ENCODE results near the gene PKNOX2. TPM values are rescaled to one million over a fixed set of nuclear protein-coding genes. Genes with fewer than 3 reads are reported as not detected.

The PKNOX2 gene
- total RNA-seq, 1 donor from 2014 or later, result not detected

- no peaks in the 10 kb centered on the region for H3K9me3 Mint-ChIP-seq
- ATAC-seq (ENCODE audit: low read depth), result no peak
- DNase-seq, result no peak
- intact Hi-C loops (cut with micrococcal nuclease), result no loop called here
- no peak overlapping the region for H3K4me3 Mint-ChIP-seq
- H3K27me3 Mint-ChIP-seq, result peaks cover 7% of the 10 kb centered on the region
- no peaks in the 10 kb centered on the region for H3K36me3 Mint-ChIP-seq (ENCODE audit: low read depth)
- TF ChIP-seq CTCF (IDR thresholded peaks at IDR 0.05), result no peak
- ChIA-PET POLR2A (no interaction called here), CTCF (no interaction called here)
- no peak overlapping the region for H3K27ac Mint-ChIP-seq
- no peaks in the 10 kb centered on the region for H3K4me1 Mint-ChIP-seq
Observed at GRCh38 chr11:125224391-125225021, 60.0 kb downstream of the PKNOX2 start.

DNA sequence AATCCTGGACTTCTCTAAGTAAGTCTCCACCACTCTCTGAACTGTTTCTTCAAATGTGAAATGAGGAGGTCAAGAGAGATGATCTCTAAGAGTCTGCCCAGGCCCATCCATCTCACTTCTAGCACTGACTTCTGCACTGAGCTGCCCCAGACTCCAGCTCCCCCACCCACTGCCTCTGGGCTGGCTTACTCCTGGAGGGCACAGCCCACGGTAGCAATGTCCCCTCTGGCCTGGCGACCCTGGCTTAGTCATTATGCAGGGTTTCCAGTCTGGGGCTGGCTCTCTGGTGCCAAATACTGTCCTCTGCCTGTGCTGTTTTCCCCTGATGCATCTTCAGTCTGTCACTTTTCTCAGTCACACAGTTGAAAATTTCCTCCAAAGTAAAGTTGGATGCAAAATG is 60.9 kb downstream of the PKNOX2 start:
- H3K4me3 Mint-ChIP-seq, result no peak overlapping the region

GRCh38 chr11:125226031-125226430 is 61.5 kb downstream of the PKNOX2 start:
- POLR2A ChIA-PET, result no interaction called here
- no peak for ATAC-seq (ENCODE audit: low read depth)
- DNase-seq, result no peak
- no peaks in the 10 kb centered on the region for H3K9me3 Mint-ChIP-seq
- CTCF ChIA-PET, result no interaction called here
- H3K4me3 Mint-ChIP-seq, result no peak overlapping the region
- intact Hi-C loops (cut with micrococcal nuclease), result no loop called here
- TF ChIP-seq CTCF (IDR thresholded peaks at IDR 0.05), result no peak
- no peak overlapping the region for H3K27ac Mint-ChIP-seq
- H3K4me1 Mint-ChIP-seq, result no peaks in the 10 kb centered on the region
- peaks cover 7% of the 10 kb centered on the region for H3K27me3 Mint-ChIP-seq
- no peaks in the 10 kb centered on the region for H3K36me3 Mint-ChIP-seq (ENCODE audit: low read depth)

More for the DNA sequence above, 60.9 kb downstream of the PKNOX2 start:
- Mint-ChIP-seq H3K27ac (no peak overlapping the region), H3K27me3 (peaks cover 7% of the 10 kb centered on the region), H3K36me3 (ENCODE audit: low read depth) (no peaks in the 10 kb centered on the region), H3K4me1 (no peaks in the 10 kb centered on the region), H3K9me3 (no peaks in the 10 kb centered on the region)
- DNase-seq (no peak), ATAC-seq (ENCODE audit: low read depth) (no peak)
- ChIA-PET POLR2A (no interaction called here), CTCF (no interaction called here)
- intact Hi-C loops (cut with micrococcal nuclease), result no loop called here
- TF ChIP-seq CTCF (IDR thresholded peaks at IDR 0.05), result no peak

DNA sequence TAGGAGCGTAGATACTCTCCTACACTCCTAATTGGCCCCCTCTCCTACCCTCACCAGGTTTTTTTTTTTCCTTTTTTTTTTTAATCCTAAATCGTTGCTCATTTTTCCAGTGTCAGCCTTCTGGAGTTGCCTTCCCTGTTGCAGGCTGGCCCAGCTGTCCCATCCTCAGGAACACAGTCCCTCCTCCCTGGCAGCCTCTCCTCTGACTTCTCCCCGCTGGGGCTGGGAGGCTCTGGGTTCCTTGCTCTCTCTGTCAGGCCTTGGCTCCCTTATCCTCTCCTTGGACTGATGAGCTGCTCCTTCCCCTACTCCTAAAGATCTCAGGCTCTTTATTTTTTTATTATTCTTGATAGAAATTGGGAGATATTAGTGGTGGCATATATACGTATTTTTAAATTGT is 62.2 kb downstream of the PKNOX2 start:
- no peak for TF ChIP-seq CTCF (IDR thresholded peaks at IDR 0.05)

DNA sequence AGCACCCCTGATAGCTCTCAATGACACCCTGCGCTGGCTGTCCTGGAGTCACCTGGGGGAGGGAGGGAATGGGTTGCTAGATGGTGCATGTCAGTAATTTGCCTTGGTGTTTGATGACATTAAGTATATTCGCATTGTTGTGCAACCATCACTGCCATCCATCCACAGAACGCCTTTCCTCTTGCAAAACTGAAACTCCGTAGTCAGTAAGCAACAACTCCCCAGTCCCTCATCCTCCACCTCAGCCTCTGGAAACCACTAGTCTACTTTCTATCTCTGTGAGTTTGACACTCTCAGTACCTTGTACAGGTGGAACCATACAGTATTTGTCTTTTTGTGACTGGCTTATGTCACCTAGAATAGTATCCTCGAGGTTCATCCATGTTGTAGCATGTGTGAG is 62.6 kb downstream of the PKNOX2 start:
- ChIA-PET POLR2A (no interaction called here), CTCF (no interaction called here)
- ATAC-seq (ENCODE audit: low read depth), result no peak
- no peak for DNase-seq
- no peak overlapping the region for H3K27ac Mint-ChIP-seq
- TF ChIP-seq CTCF (IDR thresholded peaks at IDR 0.05), result no peak
- H3K36me3 Mint-ChIP-seq (ENCODE audit: low read depth), result no peaks in the 10 kb centered on the region
- H3K9me3 Mint-ChIP-seq, result no peaks in the 10 kb centered on the region
- H3K4me3 Mint-ChIP-seq, result no peak overlapping the region
- H3K27me3 Mint-ChIP-seq, result peaks cover 7% of the 10 kb centered on the region
- intact Hi-C loops (cut with micrococcal nuclease), result no loop called here
- H3K4me1 Mint-ChIP-seq, result no peaks in the 10 kb centered on the region

More for the DNA sequence above, 62.2 kb downstream of the PKNOX2 start:
- no peaks in the 10 kb centered on the region for H3K9me3 Mint-ChIP-seq
- intact Hi-C loops (cut with micrococcal nuclease), result no loop called here
- peaks cover 7% of the 10 kb centered on the region for H3K27me3 Mint-ChIP-seq
- no peaks in the 10 kb centered on the region for H3K4me1 Mint-ChIP-seq
- H3K27ac Mint-ChIP-seq, result no peak overlapping the region
- no peaks in the 10 kb centered on the region for H3K36me3 Mint-ChIP-seq (ENCODE audit: low read depth)
- ChIA-PET POLR2A (no interaction called here), CTCF (no interaction called here)
- H3K4me3 Mint-ChIP-seq, result no peak overlapping the region
- no peak for DNase-seq
- ATAC-seq (ENCODE audit: low read depth), result no peak
